Measurements from ENCODE around the gene KATNAL2.

DNA sequence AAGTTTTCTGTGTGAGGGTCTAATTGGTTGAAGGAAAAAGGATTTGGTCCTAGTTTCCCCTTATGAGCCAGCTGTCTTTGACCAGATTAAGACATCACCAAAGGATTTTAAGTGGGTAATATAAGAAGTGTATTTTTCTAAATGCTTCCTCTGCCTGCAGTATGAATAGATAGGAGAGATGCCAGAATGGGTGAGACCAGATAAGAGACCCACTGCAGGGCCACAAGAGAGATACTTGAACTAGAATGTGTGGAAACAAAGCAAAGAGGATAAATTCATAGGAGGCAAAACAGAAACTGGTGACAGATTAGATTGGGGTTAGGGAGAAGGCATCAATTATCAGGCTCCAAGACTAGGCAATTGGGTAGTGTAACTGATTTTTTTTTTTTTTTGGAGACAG is 234.0 kb downstream of the KATNAL2 start:
- TF ChIP-seq, protein P1, sequence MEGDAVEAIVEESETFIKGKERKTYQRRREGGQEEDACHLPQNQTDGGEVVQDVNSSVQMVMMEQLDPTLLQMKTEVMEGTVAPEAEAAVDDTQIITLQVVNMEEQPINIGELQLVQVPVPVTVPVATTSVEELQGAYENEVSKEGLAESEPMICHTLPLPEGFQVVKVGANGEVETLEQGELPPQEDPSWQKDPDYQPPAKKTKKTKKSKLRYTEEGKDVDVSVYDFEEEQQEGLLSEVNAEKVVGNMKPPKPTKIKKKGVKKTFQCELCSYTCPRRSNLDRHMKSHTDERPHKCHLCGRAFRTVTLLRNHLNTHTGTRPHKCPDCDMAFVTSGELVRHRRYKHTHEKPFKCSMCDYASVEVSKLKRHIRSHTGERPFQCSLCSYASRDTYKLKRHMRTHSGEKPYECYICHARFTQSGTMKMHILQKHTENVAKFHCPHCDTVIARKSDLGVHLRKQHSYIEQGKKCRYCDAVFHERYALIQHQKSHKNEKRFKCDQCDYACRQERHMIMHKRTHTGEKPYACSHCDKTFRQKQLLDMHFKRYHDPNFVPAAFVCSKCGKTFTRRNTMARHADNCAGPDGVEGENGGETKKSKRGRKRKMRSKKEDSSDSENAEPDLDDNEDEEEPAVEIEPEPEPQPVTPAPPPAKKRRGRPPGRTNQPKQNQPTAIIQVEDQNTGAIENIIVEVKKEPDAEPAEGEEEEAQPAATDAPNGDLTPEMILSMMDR (conservative IDR thresholded peaks at IDR 0.05): no peak
- no peak for TF ChIP-seq EZH2 (IDR thresholded peaks at IDR 0.05; ENCODE audit: low read depth)

All from PC-9 (cell line).